Measurements from ENCODE around the gene WDR55. TPM values are rescaled to one million over a fixed set of nuclear protein-coding genes. Genes with fewer than 3 reads are reported as not detected.

Gene WDR55
- total and polyA plus RNA-seq, 2 of the 13 experiments (the other 11 are each of a cell fraction or from before 2014, with no cell fraction given): 17.7 to 18.2 TPM

- TF ChIP-seq BCL3 (CRISPR knock-in tag; IDR thresholded peaks at IDR 0.05) (peak; percentile 31; the same call in 1 of the 2 replicates), FOXA3 (CRISPR knock-in tag; IDR thresholded peaks at IDR 0.05) (peak; percentile 67), SIN3B (IDR thresholded peaks at IDR 0.05; ENCODE audit: low read length) (peak; percentile 85), ZFAT (CRISPR knock-in tag; conservative IDR thresholded peaks at IDR 0.05) (no peak), FOXK1 (CRISPR knock-in tag; IDR thresholded peaks at IDR 0.05; ENCODE audit: borderline replicate concordance, low read depth) (peak; percentile 96; the same call in 1 of the 2 replicates), KLF16 (CRISPR knock-in tag; IDR thresholded peaks at IDR 0.05) (peak in 1 of 2 experiments; percentile 85; a peak in 2 of 4 replicates), ZNF24 (IDR thresholded peaks at IDR 0.05) (no peak), CENPX (CRISPR knock-in tag; IDR thresholded peaks at IDR 0.05) (no peak), ZNF615 (CRISPR knock-in tag; IDR thresholded peaks at IDR 0.05; ENCODE audit: borderline replicate concordance) (no peak), TCF7L2 (IDR thresholded peaks at IDR 0.05; ENCODE audit: low read depth, low read length) (no peak), PHF21A (CRISPR knock-in tag; IDR thresholded peaks at IDR 0.05) (peak; percentile 44; the same call in 1 of the 2 replicates), SNAPC2 (CRISPR knock-in tag; IDR thresholded peaks at IDR 0.05) (0 out of 2 replicates have a peak, but pooled peaks have one; percentile 34), ZNF232 (CRISPR knock-in tag; IDR thresholded peaks at IDR 0.05; ENCODE audit: borderline replicate concordance) (peak; percentile 36; the same call in 1 of the 2 replicates), ZNF574 (CRISPR knock-in tag; IDR thresholded peaks at IDR 0.05) (peak; percentile 95), PPARG (CRISPR knock-in tag; conservative IDR thresholded peaks at IDR 0.05) (peak; percentile 56), RFXAP (CRISPR knock-in tag; IDR thresholded peaks at IDR 0.05; ENCODE audit: borderline replicate concordance) (0 out of 2 replicates have a peak, but pooled peaks have one; percentile 82), PAWR (CRISPR knock-in tag; IDR thresholded peaks at IDR 0.05; ENCODE audit: borderline replicate concordance) (no peak), ATM (IDR thresholded peaks at IDR 0.05; ENCODE audit: borderline replicate concordance) (no peak), ARID2 (CRISPR knock-in tag; IDR thresholded peaks at IDR 0.05; ENCODE audit: borderline replicate concordance) (peak; percentile 43; the same call in 1 of the 2 replicates), FOSL2 (CRISPR knock-in tag; IDR thresholded peaks at IDR 0.05) (peak; percentile 40), CEBPB (IDR thresholded peaks at IDR 0.05; ENCODE audit: borderline replicate concordance, low read depth, low read length) (peak; percentile 94), SP140L (CRISPR knock-in tag; IDR thresholded peaks at IDR 0.05; ENCODE audit: borderline replicate concordance) (no peak), KAT7 (CRISPR knock-in tag; IDR thresholded peaks at IDR 0.05; ENCODE audit: borderline replicate concordance) (peak; percentile 90)
Observed at GRCh38 chr5:140700177-140701144, 35.8 kb downstream of the WDR55 start, which contains the start of gene ZMAT2 (continued).

Measured in HepG2 (cell line).